IPS DF 4.7 (cell line): ENCODE results near the gene CD302.
"Not testable (repeated sequence)": the region's sequence is repeated elsewhere in the genome, so short reads cannot be mapped to it uniquely, and the experiment has no call there.

Source experiments
- DNase-seq: peaks from one replicate; pipeline ENCODE4 v3.0.0-alpha.2; 2013; ENCODE audit warnings: low spot score; ENCODE audit errors: extremely low read depth

The CD302 gene, protein sequence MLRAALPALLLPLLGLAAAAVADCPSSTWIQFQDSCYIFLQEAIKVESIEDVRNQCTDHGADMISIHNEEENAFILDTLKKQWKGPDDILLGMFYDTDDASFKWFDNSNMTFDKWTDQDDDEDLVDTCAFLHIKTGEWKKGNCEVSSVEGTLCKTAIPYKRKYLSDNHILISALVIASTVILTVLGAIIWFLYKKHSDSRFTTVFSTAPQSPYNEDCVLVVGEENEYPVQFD

DNA sequence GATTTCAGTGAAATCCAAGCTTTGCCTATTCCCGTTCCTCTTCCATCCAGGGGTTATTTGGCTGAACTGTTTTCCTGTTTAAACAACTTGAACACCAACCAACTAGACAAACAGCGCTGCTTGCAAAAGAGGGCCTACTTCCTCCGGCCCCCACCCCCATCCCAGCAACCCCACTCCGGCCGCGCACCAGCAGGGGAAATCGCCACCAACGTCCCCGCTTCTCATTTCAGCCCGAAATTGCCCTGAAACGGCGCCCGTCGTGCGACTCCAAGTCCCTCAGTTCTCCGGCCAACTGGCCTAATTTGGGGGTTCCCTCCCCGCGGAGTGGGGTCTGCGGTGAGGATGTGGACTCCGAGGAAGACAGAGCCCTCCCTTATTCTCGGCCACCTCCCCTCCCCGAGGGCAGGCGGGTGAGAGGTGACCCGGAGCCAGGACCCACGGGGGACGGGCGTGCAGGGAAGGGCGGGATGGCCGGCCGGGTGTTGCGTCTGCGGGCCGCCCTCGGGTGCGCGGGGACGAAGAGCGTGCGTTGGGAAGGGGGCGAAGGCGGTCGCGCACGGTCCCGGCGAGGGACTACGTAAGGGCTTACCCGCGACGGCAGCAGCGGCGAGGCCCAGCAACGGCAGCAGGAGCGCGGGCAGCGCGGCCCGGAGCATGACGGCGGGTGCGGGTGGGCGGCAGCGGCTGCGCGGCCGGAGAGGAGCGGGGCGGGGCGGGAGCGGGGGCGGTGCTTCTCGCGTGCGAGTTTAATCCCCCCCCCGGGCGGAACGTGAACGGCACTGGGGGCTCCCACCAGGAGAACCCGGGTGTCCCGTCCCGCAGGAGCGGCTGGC lies at the start of gene CD302:
Gene CD302, minus strand, starts transcription at position 666 of the 833 bp plus-strand sequence. Its CDS starts 10 bp downstream, at position 656.
- no peak for DNase-seq

DNA sequence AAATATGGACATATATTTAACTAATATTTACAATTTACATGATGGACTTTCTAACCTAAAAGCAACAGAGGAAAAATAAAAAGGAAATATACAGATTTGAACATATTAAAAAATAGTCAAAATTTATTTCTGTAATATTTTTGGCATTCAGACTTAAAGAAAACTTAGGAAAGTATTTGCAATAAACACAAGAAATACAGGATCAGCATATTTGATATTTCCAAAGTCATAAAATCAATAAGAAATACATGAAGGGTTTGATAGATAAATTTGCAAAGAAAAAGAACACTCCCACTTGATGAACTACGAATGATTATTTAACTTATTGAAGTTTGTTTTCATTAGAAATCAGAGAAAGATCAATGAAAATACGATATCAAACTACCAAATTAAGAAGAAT lies 48.6 kb upstream of the CD302 start:
- DNase-seq: no peak

DNA sequence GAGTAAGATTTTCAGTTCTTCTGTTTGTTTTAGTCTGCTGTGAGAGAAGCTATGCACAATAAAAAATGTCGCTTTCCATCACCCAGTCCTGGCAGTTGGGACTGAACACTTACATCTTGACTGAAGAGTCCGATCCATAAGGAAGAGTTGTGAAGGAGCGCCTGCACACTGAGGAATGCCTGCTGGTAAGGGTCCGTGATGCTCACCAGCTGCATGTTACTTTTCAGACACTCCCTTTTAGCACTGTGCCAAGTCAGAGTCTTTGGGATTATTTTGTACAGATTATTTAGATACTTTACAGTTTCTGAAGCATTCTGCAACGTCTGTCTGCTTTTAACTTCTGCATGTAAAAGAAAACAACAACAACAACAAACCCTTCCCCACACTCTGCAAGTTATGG lies 42.6 kb upstream of the CD302 start:
- no peak for DNase-seq

DNA sequence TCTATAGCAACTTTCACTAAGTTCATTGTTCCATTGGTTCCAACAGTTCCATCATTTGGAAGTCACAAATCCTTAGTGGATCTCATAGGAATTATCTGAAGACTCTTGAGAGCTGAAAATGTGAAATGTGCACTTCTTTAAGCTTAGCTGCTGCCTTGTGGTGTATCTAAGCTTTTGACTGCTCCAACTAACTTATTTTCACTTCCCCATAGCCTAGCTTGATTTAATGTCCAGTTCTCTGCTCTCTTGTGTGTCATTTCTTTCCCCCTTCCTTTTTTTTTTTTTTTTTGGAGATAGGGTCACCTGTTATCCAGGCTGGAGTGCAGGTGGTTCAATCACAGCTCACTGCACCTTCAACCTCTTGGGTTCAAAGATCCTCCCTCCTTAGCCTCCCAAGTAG lies 34.9 kb upstream of the CD302 start:
- no peak for DNase-seq

DNA sequence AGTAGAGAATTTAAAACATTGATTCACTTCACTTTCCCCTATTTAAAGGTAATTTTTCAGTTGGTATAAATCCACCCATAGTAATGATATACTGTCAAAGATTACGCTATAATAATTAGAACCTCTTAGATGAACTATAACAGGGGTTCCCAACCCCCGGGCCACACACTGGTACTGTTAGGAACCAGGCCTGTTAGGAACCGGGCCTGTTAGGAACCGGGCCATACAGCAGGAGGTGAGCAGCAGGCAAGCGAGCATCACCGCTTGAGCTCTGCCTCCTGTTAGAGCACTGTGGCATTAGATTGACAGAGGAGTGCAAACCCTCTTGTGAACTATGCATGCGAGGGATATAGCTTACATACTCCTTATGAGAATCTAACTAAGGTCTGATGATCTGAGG lies 34.0 kb upstream of the CD302 start:
- no peak for DNase-seq

DNA sequence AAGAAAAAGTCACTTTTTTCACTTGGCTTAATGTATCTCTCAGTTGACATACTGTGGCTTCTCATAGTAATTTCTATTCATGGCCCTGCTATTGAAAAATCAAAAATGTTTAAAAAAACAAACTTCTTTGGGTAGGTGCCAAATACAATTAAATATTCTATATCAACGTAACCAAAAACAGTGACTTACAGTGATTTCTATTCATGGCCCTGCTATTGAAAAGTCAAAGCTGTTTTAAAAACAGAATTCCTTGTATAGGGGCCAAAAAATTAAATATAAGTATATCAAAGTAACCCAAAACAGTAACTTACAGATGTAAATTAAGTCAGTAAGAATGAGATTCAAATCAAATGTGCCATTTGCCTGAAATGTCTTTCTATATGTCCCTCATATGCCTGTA lies 31.4 kb upstream of the CD302 start:
- DNase-seq: no peak

DNA sequence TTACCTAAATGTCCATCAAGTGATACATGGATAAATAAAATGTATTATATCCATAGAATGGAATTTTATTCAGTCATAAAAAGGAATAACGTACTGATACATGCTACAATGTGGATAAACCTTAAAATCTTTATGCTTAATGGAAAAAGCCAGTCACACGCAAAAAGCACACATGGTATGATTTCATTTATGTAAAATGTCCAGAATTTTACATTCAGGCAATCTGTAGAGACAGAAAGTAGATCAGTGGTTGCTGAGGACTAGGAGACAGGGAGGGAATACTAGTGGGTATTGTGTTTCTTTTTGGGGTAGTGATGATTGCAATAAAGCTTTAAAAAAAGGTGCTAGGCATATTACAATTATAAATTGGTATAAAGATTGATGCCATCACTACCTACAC lies 30.7 kb upstream of the CD302 start:
- DNase-seq: no peak

DNA sequence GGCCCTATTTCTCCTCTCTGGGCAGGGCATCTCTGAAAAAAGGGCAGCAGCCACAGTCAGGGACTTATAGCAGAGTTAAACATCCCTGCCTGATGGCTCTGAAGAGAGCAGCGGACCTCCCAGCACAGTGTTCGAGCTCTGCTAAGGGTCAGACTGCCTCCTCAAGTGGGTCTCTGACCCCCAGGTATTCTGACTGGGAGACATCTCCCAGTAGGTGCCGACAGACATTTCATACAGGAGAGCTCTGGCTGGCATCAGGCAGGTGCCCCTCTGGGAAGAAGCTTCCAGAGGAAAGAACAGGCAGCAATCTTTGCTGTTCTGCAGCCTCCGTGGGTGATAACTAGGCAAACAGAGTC lies 24.4 kb upstream of the CD302 start:
- DNase-seq: not testable (repeated sequence)

DNA sequence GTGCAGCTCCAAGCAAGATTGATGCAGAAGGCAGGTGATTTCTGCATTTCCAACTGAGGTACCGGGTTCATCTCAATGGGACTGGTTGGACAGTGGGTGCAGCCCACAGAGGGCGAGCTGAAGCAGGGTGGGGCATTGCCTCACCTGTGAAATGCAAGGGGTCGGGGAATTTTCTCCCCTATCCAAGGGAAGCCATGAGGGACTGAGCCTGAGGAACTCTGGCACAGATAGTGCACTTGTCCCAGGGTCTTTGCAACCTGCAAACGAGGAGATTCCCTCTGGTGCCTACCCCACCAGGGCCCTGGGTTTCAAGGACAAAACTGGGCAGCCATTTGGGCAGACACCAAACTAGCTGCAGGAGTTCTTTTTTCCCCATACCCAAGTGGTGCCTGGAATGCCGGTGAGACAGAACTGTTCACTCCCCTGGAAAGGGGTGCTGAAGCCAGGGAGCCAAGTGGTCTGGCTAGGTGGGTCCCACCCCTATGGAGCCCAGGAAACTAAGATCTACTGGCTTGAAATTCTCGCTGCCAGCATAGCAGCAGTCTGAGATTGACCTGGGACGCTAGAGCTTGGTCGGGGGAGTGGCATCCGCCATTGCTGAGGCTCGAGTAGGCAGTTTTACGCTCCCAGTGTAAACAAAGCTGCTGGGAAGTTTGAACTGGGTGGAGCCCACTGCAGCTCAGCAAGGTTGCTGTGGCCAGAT lies 23.9 kb upstream of the CD302 start:
- DNase-seq: not testable (repeated sequence)

DNA sequence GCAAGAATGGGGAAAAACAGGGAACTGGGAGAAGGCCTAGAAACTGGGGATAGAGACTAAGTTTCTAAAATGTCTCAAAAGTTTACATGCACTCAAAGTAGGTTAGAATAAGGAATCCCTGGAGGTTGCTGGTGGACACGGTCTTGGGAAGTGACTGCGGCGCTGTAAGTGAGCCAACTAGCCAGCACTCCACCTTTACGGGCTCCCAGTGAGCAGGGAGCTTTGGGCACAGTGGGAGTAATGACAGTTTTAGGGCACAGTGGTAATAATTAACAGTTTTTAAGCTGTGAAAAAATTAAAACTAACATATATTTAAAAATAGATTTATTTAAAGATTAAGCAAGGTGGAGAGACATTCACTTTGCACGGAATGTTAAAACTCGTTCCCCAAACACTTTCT lies 20.9 kb upstream of the CD302 start:
- no peak for DNase-seq

DNA sequence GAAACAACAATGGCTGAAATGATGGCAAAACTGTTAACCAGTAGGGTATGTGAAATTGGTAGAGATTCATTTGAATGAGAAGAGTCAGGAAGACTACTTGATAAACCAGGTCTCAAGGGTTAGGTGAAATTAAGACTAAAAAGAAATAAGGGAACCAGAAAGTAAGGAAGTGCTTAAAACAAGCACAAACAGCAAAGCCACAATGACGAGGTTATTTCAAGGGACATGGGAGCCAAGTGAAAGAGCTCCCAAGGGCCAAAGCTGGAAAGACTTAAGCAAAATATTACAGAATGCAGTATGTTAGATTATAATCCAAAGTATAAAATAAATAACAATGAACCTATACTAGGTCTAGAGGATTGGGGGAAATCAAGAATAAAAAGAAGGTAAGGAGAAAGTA lies 19.3 kb upstream of the CD302 start:
- DNase-seq: no peak

DNA sequence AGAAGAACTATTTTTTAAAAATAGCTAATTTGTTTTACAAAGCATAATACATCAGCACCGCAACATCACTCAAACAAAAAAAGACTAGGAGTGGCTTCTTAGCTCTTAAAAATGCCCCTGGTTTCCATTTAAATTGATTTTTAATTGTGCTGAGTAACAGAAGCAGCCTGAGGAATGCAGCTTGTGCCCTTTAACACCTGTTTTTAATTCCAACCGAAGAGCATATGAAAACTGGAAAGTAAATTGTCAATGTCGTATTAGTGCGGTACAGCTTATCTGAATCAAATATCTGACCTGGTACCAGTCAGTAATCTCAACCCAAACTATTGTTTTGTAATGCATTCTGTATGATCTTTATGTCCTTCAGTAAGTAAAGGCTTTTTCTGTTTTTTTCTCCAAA lies 13.2 kb upstream of the CD302 start:
- no peak for DNase-seq

DNA sequence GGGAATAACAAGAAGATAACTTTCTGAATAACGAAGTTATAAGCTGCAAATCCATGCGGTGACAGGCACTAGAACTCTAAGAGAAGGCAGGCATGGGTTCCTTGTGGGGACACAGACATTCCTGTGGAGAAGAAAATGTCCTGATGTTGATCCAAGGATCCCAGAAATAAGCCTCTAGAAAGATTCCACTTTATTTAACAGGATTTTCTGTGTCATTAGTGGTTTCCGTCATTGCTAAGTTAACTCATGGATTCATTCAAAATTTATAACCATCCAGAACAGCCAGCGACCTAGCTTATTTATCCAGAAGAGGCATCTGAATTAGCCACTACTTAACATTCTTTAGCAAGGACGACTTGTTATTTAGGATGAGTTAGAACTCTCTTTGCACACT lies 10.0 kb upstream of the CD302 start:
- no peak for DNase-seq

DNA sequence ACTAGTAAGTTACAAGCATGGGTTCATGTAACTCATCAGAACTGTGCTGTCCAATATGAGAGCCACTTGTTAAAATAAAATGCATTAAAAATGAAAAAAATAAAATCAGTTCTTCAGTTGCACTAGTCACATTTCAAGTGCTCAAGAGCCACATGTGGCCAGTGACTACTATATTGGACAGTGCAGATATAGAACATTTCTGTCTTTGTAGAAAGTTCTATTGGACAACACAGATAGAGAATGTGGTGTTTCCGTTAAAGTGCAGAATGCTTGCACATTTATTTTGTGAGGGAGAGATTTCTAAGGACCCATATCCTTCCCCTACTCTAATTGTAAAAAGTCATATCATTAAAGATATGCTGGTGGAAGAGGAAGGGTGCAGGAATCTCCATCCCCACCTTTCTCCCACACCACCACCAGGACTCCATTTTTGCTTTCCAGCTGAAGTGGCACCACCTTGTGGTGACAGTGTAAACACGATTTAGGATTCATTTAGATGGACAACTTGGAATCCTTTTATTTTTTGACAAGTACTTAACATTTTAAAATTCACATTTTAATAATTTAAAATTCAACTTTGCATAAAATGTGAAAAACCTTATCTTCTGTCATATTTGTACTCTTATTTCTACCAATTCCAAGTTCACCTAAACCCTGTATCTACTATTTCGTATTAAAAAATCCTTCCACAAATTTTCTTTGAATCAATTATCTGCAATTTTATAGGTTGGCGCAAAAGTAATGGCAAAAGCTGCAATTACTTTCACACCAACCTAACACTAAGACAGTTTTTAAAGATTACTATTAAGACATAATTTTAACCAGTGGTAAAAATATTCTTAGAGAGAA lies 9.4 kb upstream of the CD302 start:
- DNase-seq: no peak

DNA sequence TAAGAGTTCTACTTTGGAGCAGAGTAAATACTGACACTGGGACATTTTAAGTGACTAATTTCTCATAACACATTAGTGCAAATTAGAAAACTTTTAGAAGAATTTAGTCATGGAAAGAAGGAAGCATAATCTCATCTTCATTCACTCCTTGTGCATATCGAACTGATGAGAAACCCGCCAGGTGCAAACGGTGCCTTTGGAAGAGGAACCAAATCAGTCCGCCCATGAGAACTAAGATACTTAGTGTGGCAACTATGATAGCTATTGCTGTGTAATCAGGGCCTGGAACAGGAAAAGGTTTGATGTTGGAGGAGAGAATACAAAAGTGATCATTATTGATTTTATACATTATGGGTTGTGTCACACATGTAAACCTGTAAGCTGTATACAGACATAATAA lies 6.9 kb upstream of the CD302 start:
- DNase-seq: no peak

DNA sequence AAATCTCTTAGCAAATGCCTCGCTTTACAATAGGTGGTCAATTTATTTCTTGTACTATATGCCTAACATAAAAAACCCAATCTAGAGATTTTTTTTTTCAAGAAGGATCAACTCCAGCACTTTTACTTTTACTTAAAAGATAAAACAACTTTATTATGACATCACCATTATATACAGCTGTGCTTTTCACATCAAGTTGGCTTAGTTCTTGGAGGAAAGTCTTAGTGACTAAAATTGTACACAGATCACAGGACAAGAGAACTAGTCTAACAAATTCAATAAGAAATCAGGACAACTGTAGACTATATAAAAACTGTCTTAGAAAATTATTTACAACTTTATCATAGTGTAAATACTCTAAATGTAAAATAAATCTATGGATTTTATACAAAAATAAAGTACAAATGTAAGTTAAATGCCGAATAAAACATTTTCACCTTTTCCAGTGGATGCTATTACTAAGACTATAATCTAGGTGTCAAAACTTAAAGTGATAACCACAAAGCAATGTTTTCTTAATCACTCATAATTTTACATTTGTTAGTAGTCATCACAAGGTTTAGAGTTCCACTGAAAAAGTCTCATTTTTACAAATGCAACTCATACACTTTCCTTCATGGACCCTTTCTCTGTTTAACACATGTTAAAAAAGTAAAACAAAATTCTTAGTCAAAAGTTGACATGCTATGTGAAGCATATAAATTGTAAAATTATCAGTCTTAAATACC lies 5.4 kb upstream of the CD302 start:
- DNase-seq: no peak

DNA sequence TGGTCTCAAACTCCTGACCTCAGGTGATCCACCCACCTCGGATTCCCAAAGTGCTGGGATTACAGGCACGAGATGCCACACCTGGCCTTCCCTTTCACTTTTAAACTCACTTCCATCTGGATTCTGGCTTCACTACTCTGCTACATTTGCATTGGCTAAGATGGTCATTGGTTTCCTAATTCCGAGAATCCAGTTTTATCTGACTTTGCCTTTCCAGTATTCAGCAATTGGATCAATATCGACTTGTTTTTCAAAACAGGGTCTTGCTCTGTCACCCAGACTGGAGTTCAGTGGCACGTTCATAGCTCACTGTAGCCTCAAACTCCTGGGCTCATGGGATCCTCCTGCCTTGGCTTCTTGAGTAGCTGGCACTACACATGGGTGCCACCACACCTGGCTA lies 4.7 kb upstream of the CD302 start:
- no peak for DNase-seq

DNA sequence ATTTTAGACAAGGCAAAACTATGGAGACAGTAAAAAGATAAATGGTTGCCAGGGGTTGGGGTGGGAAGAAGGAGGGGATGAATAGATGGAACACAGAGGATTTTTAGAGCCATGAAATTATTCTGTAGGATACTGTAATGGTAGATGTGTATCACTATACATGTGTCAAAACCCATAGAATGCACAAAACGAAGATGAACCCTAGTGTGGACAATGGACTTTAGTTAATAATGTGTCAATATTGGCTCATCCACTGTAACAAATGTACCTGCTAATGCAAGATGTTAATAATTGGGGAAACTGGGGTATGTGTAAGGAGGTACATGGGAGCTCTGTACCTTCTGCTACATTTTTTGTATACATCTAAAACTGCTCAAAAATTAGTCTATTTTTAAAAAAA lies 1.8 kb upstream of the CD302 start:
- no peak for DNase-seq

DNA sequence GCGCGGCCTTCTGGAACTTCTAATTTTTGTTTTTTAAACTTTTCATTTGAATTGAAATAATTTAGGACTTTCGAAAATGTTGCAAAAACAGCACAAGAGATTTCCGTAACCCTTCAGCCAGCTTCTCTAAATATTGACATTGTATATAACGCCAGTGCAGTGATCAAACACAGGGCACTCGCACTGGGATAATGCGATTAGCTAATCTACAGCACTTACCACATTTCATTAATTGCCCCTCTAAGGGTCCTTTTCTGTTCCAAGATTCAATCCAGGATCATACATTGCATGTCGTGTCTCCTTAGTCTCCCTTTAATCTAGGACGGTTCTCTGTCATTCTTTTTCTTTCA lies 343 bp upstream of the CD302 start:
- no peak for DNase-seq

DNA sequence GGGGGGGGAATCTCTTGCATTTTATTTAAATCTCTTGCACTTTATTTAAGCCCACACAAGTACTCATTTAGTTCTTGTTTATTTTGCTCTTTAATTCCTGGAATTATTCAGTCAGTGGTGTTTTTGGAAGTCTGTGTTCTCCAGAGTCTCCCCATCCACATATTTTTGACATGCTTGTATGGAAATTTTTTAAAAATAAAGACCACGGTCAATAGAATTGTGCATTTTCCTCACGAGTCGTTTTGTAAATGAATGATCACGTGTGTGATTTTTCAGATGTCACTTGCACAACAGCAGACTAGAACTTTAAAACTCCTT lies 824 bp downstream of the CD302 start:
- no peak for DNase-seq
